Pons (tissue), 1 donor: ENCODE data around the gene HOMER2.

Experiments used
- DNase-seq: peaks from one replicate; pipeline ENCODE4 v3.0.0-alpha.2; 2016; ENCODE audit warnings: low spot score

The HOMER2 gene

DNA sequence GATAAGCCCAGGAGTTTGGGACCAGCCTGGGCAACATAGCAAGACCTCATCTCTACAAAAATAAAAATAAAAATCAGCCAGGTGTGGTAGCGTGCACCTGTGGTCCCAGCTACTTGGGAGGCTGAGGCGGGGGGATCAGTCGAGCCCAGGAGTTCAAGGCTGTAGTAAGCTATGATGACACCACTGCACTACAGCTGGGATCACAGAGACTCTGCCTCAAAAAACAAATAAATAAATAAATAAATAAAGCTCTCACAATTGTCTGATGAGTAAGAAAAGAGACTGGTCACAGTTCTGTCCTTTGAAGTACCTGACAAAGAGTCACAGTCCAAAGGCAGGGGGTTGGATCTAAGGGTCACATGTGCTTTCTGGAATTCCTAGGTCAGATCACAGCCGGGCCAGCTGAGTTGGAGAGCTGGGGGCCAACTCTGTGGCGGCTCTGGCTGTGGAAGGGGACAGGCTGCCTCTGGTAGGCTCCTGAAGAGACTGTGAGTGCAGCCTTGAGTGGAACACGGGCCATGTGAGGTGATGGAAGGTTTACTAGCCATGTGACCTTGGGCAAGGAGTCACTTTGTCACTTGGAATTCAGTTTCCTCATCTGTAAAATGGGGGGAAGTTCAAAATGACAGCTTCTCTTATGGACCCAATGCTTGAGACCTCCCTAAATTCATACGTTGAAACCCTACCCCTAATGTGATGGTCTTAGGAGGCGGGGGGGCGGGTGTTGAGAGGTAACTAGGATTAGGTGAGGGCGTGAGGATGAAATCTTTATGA, 95.9 kb downstream of the HOMER2 start:
- DNase-seq, result no peak

DNA sequence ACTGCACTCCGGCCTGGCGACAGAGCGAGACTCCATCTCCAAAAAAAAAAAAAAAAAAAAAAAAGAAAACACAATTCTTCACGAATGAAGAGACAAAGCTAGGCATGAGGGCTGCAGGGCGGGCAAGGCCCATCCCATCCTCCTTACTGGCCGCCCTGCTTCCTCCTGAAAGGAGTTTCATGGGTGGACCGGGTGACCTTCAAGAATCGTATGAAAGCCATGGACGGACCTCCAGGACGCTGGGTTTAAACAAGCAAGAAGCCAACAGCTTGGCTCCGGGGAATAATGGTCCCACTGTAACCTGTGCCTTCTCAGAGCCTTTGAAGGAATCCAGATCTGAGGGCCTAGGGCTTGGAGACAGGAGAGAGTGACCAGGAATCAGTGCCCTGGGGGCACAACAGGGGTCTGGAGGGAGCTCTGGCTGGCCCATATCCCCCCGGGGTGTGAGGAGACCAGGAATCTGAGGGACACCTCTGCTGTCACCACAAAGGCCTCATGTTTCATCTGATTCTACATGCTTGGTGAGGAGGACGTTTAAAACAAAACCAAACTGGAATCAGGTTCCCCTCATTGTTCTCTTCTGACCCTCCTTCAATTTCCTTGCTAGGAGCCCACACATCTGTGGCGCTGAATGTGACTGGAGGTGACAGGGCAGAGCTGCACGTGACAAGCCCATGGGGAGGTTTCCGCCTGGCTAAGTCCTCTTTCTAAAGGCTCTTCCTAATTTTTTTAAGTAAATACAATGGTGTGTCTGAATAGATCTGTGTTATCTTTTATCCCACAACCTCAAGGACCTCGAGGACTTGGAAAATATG, 97.0 kb downstream of the HOMER2 start:
- no peak for DNase-seq

DNA sequence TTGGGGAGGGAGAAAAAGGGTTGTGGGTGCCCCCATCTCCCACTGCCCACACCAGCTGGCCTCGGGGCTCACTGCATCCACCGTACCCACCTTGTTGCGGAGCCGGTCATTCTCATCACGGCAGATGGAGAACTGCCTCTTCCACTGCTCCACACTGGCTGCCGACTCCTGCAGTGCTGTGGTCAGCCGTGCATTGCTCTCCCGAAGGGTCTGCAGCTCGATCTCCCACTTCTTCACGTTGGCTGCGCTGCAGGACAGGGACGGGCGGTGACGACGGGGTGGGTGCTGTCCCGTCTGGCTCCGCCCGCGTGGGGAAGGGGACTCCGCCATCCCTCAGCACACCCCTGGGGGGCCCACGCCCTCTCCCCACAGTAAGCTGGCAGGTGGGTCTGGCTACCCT, 98.0 kb downstream of the HOMER2 start:
- no peak for DNase-seq

DNA sequence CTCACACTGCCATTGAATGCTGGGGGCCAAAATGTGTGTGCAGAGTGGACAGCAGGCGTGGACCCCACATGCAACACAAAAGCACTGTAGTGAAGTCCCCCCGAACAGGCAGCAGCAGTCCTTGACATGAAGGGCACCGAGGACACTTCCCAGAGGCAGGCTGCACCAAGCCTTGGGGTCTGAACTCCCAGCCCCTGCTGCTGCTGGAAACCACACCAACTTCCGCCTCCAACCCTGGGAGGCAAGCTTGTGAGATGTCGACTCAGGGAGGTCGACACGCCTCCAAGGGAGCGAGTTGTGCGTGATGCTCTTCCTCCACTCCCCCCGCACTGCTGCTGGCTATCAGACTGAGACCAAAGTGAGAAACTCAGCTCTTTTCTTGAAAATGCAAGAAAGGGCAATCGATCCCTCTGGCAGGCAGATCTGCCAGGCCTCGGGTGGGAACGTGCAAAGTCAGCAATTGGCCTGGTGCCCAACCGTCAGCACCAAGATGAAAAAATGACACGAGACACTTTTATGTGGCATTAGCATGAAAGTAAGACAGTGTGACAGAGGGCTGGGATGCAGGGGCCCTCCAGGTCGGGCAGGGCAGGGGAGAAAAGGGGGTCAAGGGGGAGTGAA, 99.5 kb downstream of the HOMER2 start:
- no peak for DNase-seq

DNA sequence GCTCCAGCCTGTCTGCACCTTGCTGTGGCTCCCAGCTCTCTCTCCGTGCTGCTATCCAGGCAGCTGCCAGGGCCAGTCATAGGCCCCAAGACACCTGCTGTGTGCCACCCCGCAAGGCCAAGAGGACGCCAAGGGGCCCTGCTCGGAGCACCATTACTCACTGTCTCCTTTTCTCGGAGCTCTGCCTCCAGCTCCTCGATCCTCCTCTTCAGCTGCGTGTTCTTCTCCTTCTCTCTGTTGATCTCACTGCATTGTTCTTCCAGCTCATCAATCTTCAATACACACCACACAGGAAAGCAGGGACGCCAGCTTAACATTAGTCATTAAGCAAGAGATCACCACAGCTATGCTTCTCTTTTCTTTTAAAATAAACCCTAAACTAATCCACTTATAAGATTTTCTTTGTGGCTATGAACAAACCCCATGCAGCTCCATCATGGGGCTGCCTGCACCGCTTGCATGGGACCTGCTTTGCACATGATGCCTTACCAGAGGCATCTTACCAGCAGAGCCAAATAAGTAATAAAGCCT, 100.5 kb downstream of the HOMER2 start:
- DNase-seq, result no peak

DNA sequence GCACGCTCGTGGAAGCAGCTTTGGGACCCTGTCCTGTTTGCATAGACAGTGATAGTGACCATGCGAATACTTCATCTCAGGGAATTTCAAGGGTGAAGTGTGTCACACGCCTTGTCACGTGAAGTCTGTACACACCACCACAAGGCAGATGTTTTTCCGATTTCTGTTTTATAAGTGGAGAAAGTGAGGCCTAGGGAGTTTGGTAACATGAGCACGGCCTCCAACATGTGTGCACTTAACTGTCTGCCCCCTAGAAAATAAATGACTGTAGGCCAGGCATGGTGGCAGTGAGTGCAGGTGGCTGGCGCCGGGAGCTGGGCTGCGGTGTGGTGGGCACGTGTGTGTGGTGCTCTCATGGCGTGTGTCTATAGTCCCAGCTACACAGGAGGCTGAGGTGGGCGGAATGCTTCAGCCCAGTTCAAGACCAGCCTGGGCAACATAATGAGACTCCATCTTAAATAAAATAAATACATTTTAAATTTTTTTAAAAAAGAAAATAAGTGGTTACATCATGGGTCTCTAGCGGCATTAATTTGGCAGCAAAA, 101.1 kb downstream of the HOMER2 start:
- DNase-seq, result no peak

DNA sequence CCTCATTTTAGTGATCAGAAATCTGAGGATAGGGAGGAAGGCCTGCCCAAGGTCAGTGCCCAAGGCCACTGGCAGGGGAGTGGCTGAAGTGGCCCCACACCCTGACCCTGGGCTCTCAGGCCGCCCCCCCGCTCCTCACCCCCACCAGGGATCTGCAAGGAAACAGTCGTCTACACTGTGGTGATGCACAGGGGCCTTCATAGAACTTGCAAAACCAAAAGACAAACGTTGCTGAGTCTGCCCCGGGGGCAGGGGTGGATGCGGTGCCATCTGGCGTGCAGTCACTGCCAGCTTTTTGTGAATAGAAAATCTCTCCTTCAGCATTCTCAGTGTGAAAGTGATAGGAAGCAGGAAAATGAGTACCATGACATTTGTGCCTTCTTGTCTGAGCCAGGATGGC, 101.8 kb downstream of the HOMER2 start:
- DNase-seq, result no peak

DNA sequence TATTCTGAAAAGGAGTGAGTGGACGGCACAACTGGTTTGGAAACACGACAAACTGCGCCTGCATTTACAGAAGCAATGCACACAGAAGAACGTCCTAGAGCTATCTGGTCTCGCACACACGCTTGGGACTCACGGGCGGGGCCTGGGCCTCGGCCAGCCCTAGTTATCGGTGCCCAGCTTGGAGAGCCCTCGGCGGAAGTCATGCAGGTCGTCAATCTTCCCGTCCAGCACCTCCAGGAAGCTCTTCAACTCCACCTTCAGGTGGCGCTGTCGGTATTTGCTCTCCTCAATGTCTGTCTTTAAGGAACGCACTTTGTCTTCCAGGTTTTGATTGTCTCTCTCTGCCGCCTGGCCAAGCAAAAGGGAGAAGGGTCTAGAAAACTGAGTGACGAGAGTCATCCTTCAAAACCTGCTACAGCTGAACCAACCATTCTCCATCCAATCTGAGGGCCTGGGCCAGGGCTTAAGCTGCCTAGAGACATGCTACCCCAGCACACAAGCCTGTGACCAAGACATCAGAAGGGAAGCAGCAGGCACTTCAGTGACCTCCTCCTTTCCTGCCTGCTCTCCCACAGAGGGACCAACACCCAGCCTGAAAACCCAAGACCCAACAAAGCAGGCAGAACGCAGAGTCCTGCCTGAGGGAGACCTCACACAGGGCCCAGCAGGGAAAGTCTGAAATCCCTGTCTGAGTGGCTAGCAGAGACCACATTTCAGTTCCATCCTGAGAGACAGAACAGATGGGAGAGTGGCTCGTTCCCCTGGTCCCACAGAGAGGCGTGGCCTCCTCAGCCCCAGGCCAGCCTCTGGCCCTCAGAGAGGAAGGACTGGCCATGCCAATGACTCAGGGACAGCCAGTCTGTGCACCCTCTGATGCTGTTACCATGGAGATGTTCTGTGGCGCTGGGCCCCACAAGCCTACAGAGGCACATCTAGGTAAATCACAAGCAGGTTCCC, 102.7 kb downstream of the HOMER2 start:
- DNase-seq, result peak; percentile 76

DNA sequence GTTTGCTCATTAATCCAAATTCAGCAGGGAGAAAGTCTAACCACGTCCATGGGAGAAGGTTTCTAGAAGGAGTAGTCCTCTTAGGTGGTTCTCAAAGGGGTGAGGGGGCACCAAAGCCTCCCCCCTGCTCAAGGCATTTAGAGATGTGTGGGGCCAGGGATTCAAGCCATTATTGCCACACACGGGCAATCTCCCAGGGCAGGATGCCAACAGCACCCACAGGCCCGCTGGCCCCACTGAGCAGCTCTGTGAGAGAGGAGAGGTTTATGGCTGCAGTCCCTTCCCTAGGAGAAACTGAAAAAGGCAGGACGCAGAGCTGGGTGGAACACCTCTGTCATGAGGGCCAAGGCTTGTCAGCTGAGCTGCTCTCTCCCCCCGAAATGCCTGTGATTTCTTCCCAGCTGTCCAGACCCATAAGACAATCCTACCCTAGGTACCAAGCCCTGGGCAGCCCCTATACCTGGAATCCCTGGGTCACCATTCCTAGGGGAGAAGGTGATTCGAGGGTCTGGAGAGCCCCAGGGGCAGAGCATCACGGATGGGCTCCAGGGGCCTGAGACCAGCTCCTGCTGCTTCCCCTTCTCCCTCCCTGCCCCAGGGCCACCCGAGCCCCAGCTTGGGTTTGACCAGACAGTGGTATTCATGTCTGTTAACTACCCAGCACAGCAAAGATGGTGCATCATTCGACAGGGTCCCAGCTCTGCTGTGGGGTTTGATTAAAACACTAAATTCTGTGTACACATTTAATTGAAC, 104.1 kb downstream of the HOMER2 start:
- no peak for DNase-seq

DNA sequence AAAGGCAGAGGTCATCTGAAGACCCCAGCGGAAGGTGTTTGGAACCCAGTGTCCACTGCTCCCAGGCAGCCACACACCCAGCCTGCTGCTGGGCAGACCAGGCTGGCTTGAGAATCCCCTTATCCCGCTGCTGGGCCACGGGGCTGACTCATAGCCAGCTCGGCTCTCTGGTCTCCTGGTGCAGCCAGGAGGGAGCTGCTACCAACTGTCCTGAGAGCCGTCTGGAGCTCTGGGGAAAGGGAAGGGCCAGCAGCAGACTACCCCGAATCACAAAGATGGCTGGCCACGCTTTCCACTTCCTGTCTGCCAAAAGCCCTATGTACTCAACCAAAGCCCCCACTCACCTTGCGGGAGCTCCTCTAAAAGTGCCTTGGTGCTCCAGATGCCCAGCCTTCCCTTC, 104.8 kb downstream of the HOMER2 start:
- DNase-seq, result no peak

DNA sequence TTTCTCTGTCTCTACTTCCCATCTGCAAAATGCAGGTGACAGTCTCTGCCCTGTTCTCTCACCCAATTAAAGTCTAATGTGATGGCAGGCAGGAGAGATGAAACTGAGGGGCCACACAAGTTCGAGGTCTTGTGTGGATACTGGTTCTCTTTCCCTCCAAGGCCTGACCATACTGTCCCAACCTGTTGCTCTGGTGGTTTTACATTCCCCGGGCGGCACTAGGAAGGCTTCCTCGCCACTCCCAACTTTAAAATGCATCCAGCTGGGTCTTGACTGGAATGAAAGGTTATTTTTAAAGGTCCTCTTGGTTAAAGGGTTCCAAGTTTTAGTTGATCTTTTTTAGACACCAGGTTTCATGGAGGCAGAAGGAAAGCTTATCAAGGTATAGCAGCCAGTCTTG, 105.9 kb downstream of the HOMER2 start:
- DNase-seq, result no peak

DNA sequence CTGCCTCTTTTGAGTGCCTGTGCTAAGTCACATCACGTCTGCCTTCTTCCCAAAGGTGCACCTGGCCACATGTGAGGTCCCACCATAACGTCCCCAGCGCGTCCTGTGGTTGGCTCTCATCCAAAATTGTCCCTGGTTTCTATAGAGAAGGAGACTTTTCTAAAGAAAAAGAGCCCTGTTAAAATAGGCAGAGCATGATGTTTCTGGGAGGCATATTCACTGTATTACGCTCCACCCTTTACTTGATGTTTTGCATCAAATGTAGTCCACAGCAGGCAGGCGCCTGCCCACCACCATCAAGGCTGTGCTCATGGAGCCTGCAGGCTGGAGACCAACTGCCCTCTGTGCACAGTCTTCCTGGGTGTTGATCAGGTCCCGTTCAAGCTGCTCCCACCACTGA, 106.8 kb downstream of the HOMER2 start:
- no peak for DNase-seq

DNA sequence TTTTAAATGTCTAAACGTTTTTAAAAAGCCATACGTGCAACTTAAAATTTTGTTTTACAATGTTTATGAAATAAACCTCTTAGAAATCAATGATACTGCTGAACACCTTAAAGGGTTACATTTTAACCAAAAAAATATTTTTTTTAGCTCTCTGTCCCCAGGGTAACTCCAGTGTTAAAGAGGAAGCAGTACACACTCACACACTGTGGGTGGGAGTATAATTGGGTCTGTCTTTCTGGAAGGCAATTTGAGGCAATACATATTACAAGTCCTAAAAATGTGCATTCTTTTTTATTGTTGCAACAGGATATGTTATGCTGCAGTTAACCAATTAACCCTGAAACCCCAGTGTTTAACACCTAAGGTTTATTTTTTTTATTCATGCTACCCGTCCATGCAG, 109.0 kb downstream of the HOMER2 start:
- DNase-seq, result no peak

DNA sequence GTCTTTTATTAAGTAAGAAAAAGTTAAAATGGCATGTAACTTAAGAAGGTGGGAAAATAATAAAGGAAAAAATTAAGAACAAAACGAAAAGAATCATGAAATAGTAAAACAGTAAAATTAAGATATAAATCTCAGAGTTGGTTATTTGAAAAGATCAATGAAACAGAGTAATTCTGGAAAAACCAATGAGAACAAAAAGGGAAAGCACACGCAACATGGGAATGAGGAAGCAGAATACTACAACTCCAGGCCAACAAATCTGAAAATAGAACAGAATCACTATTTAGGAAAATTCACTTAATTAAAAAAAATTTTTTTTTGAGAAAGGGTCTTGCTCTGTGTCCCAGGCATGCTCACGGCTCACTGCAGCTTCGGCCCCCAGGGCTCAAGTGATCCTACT, 112.4 kb downstream of the HOMER2 start:
- DNase-seq, result no peak

DNA sequence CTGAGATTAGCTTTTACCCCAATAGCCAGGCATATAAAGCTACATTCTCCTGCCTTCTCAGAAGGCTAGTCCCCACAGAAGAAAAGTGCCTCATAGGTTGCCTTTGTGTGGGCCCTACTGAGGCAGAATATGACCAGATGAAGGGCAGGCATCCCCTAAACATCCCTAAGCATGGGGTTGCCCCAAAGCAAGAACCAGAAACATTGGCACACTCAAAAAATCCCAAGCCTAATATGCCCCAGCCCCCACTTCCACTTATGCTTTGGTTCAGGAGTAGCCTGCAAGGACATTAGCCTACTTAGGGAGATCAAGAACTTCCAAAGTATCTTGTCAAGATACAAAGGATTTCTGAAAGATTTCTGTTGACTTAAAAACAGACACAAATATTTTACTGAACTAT, 113.4 kb downstream of the HOMER2 start:
- DNase-seq, result no peak

DNA sequence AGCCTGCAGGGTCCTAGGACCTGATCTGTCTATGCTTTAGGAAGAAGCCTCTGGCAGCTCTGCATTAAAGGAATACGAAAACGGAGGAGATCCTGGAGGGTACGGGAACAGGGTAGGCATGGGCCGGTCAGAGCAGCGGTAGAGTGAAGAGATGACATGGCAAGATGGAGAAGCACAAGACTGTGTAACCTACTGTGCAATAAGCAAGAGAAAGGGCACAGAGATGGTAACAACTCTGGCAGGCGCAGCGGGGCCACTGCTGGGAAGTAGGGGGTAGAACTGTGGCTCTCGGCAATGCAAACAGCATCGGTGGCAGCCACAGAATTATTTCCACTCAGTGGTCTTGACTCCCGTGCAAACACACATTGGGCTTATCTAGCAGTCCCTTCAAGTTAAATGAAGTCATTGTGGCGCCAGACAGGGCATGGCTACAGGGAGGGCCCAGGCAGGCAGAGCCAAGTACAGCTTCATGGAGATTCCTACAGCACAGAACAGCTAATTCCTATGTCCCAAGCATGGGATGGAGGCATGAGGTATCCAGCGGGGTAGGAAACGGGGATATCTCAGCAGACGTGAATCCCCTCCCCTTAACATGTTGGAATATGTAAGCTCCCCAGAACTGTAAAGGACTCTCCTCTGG, 114.3 kb downstream of the HOMER2 start:
- DNase-seq, result no peak

DNA sequence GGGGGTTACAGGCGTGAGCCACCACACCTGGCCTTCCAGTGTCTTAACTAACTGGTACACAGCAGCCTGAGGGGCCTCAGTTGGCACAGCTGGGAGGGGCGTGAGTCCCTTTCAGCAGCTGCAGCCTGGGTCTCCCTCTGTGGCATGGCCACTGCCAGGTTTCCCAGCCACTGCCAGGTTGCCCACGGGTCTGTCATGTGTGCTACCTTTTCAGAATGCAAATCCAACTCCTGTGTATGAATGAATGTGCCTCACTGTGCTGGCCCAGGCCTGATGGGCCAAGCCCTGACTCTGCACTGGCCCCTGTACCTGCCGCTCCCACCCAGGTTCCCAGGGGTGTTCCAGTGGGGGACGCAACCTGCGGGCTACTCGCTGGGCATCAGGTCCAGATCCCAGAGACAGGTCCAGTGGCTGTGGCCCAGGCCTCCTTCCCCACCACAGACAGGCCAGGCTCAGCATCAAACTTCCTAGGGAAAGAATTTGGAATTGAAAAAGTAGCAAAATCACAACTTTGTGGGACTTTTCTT, 117.1 kb downstream of the HOMER2 start:
- DNase-seq, result no peak

DNA sequence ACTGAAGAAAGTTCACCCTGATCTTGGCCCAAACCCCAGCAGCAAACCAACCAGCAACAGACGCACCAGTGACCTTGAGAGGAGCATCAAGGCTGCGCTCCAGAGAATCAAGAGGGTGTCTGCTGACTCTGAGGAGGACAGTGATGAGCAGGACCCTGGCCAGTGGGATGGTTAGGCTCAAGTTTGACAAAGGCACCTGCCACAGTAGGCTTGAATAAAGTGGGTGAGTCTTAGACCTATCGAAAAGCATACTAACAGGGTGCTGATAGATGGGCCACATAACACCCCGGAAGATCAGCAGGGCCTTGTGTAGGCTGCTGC, 119.2 kb downstream of the HOMER2 start:
- DNase-seq, result no peak

DNA sequence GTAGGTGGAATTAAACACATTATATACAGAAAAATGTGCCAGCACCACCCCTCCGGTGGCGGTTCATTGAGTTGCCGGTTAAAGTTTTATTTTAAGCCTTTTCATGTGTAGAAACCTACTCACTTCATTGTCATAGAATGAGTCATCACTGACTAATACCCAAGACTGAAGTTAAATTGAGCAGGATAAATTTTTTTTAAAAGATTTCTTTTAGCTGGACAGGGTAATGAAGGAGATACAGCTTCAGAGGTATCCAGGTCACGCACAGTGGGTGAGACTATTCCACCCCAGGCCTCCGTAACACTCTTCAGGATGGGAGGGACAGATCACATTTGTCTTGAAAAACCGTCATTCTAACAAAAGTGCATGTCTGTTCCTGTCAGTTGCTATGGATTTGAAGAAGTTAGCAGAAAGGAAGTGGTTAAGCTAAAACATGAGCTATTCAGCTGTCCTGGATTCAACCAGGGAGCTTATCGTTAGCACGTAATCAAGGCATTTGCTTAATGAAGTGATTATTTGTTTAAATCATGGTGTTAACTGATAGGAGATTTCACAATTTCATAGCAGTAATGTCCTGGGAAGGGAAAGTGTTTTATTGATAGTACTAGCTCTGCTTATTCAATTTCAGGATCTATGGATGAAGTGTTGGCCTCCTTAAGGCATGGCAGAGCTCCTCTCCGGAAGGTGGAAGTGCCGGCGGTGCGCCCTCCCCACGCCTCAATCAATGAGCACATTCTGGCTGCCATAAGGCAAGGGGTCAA, 119.7 kb downstream of the HOMER2 start:
- DNase-seq, result no peak
